Activated CD8-positive, alpha-beta T cell treated with anti-CD3 and anti-CD28 coated beads for 36 hours (primary cell): ENCODE measurements around the gene GLRX5. TPM values are rescaled to one million over a fixed set of nuclear protein-coding genes. Genes with fewer than 3 reads are reported as not detected.
A peak's percentile ranks its signal among the peaks of the same experiment; 100 is the strongest.

Experiments used
- ATAC-seq: fragments of 200-7000 bp; cut with Tn5 transposase; one replicate; pipeline ENCODE4 v1.10.0; 2021; ENCODE audit warnings: mild to moderate bottlenecking, moderate library complexity
- CTCF ChIA-PET: fragments of 350-600 bp; sonication (Branson Sonifier 250); formaldehyde crosslinking; loops from one replicate; lab custom pipeline; 2021; ENCODE audit warnings: antibody characterized with exemption; lab: Charles Lee
- POLR2A ChIA-PET: fragments of 350-600 bp; sonication (Branson Sonifier 250); formaldehyde crosslinking; loops from one replicate; lab custom pipeline; 2021; ENCODE audit warnings: antibody characterized with exemption; lab: Charles Lee
- DNase-seq: peaks from one replicate; pipeline ENCODE4 v3.0.0-alpha.2; 2020
- H3K27ac Mint-ChIP-seq: one replicate; pipeline ENCODE4 v1.8.0; 2021; ENCODE audit warnings: mild to moderate bottlenecking, mixed read lengths
- H3K27me3 Mint-ChIP-seq: one replicate; pipeline ENCODE4 v1.8.0; 2021; ENCODE audit warnings: mixed read lengths
- H3K36me3 Mint-ChIP-seq: one replicate; pipeline ENCODE4 v1.8.0; 2021; ENCODE audit warnings: low read depth, mixed read lengths
- H3K4me1 Mint-ChIP-seq: one replicate; pipeline ENCODE4 v1.8.0; 2021; ENCODE audit warnings: low read depth, mixed read lengths
- H3K4me3 Mint-ChIP-seq: one replicate; pipeline ENCODE4 v1.8.0; 2021; ENCODE audit warnings: mild to moderate bottlenecking, moderate library complexity, mixed read lengths
- H3K9me3 Mint-ChIP-seq: one replicate; pipeline ENCODE4 v1.8.0; 2021; ENCODE audit warnings: mixed read lengths
- intact Hi-C: fragments of 100-400 bp; cut with micrococcal nuclease; formaldehyde crosslinking; loops from one replicate; pipeline ENCODE4 v1.10.0; 2022
- total RNA-seq, 2 experiments: library from RNA; stranded (reverse); gene quantifications; one replicate each; pipeline ENCODE4 v1.2.3, GENCODE V29; 2021
- TF ChIP-seq, protein P1 (sequence below): fragments of 200-600 bp; IDR thresholded peaks from one replicate; pipeline ENCODE4 v1.8.0; 2022; ENCODE audit warnings: antibody characterized with exemption, mild to moderate bottlenecking

Gene GLRX5
- total RNA-seq, 2 experiments from 2014 or later: 47.3 to 47.8 TPM

GRCh38 chr14:95523051-95523814 lies 11.6 kb upstream of the GLRX5 start:
- no peaks in the 10 kb centered on the region for H3K27me3 Mint-ChIP-seq
- H3K9me3 Mint-ChIP-seq: no peaks in the 10 kb centered on the region
- H3K4me3 Mint-ChIP-seq: peak overlapping the region; percentile 82
- CTCF ChIA-PET: interaction anchor here (0.9 to 8.1 kb wide), 13 partner anchors 8 to 96 kb away, joined by 3 to 188 read pairs (median 5); partner anchors contain the start of gene SYNE3
- peaks cover 5% of the 10 kb centered on the region for H3K36me3 Mint-ChIP-seq
- intact Hi-C loops: no loop called here
- ATAC-seq (peak; percentile 71), DNase-seq (peak; percentile 82)
- peaks cover 82% of the 10 kb centered on the region for H3K4me1 Mint-ChIP-seq
- peak overlapping the region; percentile 100 for H3K27ac Mint-ChIP-seq
- TF ChIP-seq, protein P1, sequence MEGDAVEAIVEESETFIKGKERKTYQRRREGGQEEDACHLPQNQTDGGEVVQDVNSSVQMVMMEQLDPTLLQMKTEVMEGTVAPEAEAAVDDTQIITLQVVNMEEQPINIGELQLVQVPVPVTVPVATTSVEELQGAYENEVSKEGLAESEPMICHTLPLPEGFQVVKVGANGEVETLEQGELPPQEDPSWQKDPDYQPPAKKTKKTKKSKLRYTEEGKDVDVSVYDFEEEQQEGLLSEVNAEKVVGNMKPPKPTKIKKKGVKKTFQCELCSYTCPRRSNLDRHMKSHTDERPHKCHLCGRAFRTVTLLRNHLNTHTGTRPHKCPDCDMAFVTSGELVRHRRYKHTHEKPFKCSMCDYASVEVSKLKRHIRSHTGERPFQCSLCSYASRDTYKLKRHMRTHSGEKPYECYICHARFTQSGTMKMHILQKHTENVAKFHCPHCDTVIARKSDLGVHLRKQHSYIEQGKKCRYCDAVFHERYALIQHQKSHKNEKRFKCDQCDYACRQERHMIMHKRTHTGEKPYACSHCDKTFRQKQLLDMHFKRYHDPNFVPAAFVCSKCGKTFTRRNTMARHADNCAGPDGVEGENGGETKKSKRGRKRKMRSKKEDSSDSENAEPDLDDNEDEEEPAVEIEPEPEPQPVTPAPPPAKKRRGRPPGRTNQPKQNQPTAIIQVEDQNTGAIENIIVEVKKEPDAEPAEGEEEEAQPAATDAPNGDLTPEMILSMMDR: no peak
- POLR2A ChIA-PET: interaction anchor here (0.9 to 8.4 kb wide), 18 partner anchors 8 to 82 kb away, joined by 3 to 88 read pairs (median 4); partner anchors contain the start of genes GLRX5 and SYNE3

- Mint-ChIP-seq H3K36me3 (peaks cover 6% of the 10 kb centered on the region), H3K27ac (peak overlapping the region; percentile 100), H3K9me3 (no peaks in the 10 kb centered on the region), H3K4me3 (peak overlapping the region; percentile 82), H3K27me3 (no peaks in the 10 kb centered on the region), H3K4me1 (peaks cover 76% of the 10 kb centered on the region)
- DNase-seq (peak; percentile 75), ATAC-seq (peak; percentile 43)
- intact Hi-C loops: no loop called here
- TF ChIP-seq, protein P1: peak; percentile 35
- ChIA-PET POLR2A (interaction anchor here (0.8 to 8.4 kb wide), 17 partner anchors 8 to 82 kb away, joined by 3 to 88 read pairs (median 4); partner anchors contain the start of genes GLRX5 and SYNE3), CTCF (interaction anchor here (1.0 to 8.1 kb wide), 11 partner anchors 8 to 96 kb away, joined by 3 to 188 read pairs (median 6); partner anchors contain the start of gene SYNE3)
These were observed 10.9 kb upstream of the GLRX5 start for GRCh38 chr14:95523815-95524448.

DNA sequence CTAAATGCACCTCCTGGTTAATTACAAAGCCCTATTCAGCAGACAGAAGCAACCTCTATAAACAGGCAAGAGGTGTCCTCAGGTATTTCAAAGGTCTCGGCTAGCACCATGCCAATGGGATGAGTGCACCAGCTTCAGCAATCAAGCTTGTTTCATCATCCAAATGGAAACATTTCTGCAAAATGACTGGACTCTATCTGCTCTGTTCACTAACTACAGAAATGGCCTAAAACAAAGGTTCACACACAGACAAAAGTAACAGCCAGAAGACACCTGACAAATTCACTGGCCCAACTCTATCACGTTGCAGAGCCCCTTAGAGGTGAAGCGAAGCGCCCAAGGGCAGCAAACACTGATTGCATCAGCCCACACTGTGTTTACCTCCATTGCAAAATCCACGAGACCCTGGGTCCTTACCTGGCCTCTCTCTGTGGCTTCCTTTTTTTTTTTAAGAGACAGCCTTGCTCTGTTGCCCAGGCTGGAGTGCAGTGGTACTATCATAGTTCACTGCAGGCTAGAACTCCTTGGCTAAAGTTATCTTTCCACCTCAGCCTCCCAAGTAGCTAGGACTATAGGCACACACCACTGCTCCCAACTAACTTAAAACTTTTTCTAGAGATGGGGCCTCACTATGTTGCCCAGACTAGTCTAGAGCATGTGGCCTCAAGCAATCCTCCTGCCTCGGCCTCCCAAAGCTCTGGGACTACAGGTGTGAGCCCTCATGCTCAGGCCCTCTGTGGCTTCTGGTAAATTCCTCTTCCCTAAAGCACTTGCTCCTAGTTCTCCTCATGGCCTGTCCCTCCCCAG lies 9.9 kb upstream of the GLRX5 start:
- ChIA-PET POLR2A (interaction anchor here (0.6 to 8.4 kb wide), 8 partner anchors 9 to 79 kb away, joined by 3 to 88 read pairs (median 4); partner anchors contain the start of genes GLRX5 and SYNE3), CTCF (interaction anchor here (2.2 to 8.1 kb wide), 6 partner anchors 8 to 97 kb away, joined by 8 to 188 read pairs (median 16); partner anchors contain the start of gene SYNE3)
- H3K4me1 Mint-ChIP-seq: peaks cover 72% of the 10 kb centered on the region
- H3K27ac Mint-ChIP-seq: peak overlapping the region; percentile 100
- no peak for ATAC-seq
- peaks cover 11% of the 10 kb centered on the region for H3K36me3 Mint-ChIP-seq
- intact Hi-C loops: no loop called here
- no peaks in the 10 kb centered on the region for H3K9me3 Mint-ChIP-seq
- H3K27me3 Mint-ChIP-seq: no peaks in the 10 kb centered on the region
- TF ChIP-seq, protein P1: no peak
- peak overlapping the region; percentile 82 for H3K4me3 Mint-ChIP-seq
- DNase-seq: no peak

- H3K36me3 Mint-ChIP-seq: peaks cover 20% of the 10 kb centered on the region
- peak overlapping the region; percentile 100 for H3K27ac Mint-ChIP-seq
- ChIA-PET CTCF (interaction anchor here (0.7 to 8.1 kb wide), 11 partner anchors 7 to 100 kb away, joined by 3 to 188 read pairs (median 15); partner anchors contain the start of gene SYNE3), POLR2A (interaction anchor here (3.0 to 8.4 kb wide), 2 partner anchors 9 to 10 kb away, joined by 12 to 88 read pairs; partner anchors contain the start of genes GLRX5 and SYNE3)
- no peak overlapping the region for H3K4me3 Mint-ChIP-seq
- no peak for DNase-seq
- ATAC-seq: no peak
- peaks cover 77% of the 10 kb centered on the region for H3K4me1 Mint-ChIP-seq
- H3K27me3 Mint-ChIP-seq: no peaks in the 10 kb centered on the region
- H3K9me3 Mint-ChIP-seq: no peaks in the 10 kb centered on the region
- TF ChIP-seq, protein P1: no peak
- intact Hi-C loops: no loop called here
These were observed 8.9 kb upstream of the GLRX5 start for GRCh38 chr14:95525999-95526398.
